HL-60 (cell line): Measurements from ENCODE around the gene ZFHX2.
"Not testable (repeated sequence)": the region's sequence is repeated elsewhere in the genome, so short reads cannot be mapped to it uniquely, and the experiment has no call there.

Experiments used
- DNase-seq, 2 experiments: peaks; one replicate each; pipeline ENCODE4 v3.0.0-alpha.2; 2010 to 2020; ENCODE audit warnings: low read depth in 1 of 2, low spot score in 1 of 2
- H3K27ac ChIP-seq: fragments of 250-450 bp; sonication (Bioruptor Pico); replicated peaks from 2 replicates; pipeline ENCODE4 v1.5.1; 2020; ENCODE audit warnings: mild to moderate bottlenecking, moderate library complexity
- H3K27me3 ChIP-seq: fragments of 250-450 bp; sonication (Bioruptor Pico); 2 replicates; pipeline ENCODE4 v1.5.1; 2021; ENCODE audit warnings: mild to moderate bottlenecking, moderate library complexity; ENCODE audit not compliant: insufficient read depth, poor library complexity, severe bottlenecking
- H3K4me3 ChIP-seq: replicated peaks from 2 replicates; pipeline ENCODE4 v1.5.1; 2011; ENCODE audit warnings: mild to moderate bottlenecking, control low read depth, low read length; ENCODE audit not compliant: insufficient read depth
- GABPA ChIP-seq: IDR thresholded peaks from 2 replicates; pipeline ENCODE4 v1.6.1; 2012; ENCODE audit warnings: low read depth
- POLR2AphosphoS5 ChIP-seq: IDR thresholded peaks from 2 replicates; pipeline ENCODE4 v1.6.1; 2012; ENCODE audit warnings: low read depth
- SPI1 ChIP-seq: IDR thresholded peaks from 2 replicates; pipeline ENCODE4 v1.6.1; 2012; ENCODE audit warnings: low read depth, mild to moderate bottlenecking, borderline replicate concordance
- TF ChIP-seq, protein P1 (sequence below): IDR thresholded peaks from one replicate; pipeline ENCODE4 v1.5.1; 2011; ENCODE audit warnings: low read length, control low read depth, inconsistent platforms; ENCODE audit not compliant: insufficient read depth
- TF ChIP-seq, protein P2 (sequence below): IDR thresholded peaks from 2 replicates; pipeline ENCODE4 v1.6.1; 2012; ENCODE audit warnings: low read depth; ENCODE audit not compliant: insufficient replicate concordance

ZFHX2 gene

DNA sequence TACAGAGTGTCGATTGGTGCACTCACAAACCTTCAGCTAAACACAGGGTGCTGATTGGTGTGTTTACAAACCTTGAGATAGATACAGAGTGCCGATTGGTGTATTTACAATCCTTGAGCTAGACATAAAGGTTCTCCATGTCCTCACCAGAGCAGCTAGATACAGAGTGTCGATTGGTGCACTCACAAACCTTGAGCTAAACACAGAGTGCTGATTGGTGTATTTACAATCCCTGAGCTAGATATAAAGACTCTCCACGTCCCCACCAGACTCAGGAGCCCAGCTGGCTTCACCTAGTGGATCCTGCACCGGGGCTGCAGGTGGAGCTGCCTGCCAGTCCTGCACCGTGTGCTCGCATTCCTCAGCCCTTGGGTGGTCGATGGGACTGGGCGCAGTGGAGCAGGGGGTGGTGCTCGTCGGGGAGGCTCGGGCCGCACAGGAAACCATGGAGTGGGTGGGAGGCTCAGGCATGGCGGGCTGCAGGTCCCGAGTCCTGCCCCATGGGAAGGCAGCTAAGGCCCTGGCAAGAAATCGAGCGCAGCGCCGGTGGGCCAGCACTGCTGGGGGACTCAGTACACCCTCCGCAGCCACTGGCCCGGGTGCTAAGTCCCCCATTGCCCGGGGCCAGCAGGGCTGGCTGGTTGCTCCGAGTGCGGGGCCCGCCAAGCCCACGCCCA lies 33.1 kb upstream of the ZFHX2 start:
- not testable (repeated sequence) for DNase-seq, H3K27ac ChIP-seq, H3K27me3 ChIP-seq, H3K4me3 ChIP-seq

DNA sequence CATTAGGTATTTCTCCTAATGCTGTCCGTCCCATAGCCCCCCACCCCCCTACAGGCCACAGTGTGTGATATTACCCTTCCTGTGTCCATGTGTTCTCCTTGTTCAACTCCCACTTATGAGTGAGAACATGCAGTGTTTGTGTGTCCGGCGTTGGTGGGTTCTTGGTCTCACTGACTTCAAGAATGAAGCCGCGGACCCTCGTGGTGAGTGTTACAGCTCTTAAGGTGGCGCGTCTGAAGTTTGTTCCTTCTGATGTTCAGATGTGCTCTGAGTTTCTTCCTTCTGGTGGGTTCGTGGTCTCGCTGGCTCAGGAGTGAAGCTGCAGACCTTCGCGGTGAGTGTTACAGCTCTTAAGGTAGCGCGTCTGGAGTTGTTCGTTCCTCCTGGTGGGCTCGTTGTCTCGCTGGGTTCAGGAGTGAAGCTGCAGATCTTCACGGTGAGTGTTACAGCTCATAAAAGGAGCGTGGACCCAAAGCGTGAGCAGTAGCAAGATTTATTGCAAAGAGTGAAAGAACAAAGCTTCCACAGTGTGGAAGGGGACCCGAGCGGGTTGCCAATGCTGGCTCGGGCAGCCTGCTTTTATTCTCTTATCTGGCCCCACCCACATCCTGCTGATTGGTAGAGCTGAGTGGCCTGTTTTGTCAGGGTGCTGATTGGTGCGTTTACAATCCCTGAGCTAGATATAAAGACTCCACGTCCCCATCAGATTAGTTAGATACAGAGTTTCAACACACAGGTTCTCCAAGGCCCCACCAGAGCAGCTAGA lies 32.4 kb upstream of the ZFHX2 start:
- H3K27ac ChIP-seq, H3K4me3 ChIP-seq, DNase-seq: not testable (repeated sequence)
- peaks cover 13% of the 10 kb centered on the region for H3K27me3 ChIP-seq

DNA sequence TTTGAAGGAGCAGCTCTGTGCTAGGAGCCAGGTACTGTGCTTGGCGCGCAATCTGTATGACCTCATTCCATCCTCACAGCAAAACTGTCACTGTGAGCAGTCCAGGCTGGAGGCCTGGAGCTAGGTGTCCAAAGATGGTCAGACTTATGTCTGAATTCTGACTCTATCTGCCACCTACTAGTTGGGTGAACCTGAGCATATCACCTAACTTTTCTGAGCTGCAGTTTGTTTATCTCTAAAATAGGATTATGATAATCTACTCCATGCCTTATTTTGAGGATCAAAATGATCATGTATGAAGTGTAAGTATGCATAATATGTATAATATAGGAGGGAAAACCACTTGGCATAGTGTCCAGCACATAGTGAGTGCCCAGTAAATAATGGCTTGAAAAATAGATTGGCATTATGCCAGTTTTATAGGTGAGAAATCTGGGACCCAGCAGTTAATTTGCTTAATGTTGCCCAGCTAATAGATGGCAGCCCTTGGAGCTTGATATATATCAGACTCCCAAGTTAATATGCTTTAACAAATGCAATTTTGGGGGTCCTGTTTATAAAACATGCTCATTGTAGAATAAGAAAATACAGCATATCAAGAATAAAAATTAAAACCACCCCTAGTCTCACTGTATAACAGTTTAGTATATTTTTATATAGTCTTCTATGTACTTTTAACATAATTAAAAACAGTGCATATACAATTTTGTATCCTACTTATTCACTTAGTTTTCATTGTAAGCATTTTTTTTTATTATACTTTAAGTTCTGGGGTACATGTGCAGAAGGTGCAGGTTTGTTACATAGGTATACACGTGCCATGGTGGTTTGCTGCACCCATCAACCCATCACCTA lies 31.6 kb upstream of the ZFHX2 start:
- DNase-seq = no peak
- TF ChIP-seq GABPA (no peak), SPI1 (no peak), POLR2AphosphoS5 (no peak)
- TF ChIP-seq, protein P1, sequence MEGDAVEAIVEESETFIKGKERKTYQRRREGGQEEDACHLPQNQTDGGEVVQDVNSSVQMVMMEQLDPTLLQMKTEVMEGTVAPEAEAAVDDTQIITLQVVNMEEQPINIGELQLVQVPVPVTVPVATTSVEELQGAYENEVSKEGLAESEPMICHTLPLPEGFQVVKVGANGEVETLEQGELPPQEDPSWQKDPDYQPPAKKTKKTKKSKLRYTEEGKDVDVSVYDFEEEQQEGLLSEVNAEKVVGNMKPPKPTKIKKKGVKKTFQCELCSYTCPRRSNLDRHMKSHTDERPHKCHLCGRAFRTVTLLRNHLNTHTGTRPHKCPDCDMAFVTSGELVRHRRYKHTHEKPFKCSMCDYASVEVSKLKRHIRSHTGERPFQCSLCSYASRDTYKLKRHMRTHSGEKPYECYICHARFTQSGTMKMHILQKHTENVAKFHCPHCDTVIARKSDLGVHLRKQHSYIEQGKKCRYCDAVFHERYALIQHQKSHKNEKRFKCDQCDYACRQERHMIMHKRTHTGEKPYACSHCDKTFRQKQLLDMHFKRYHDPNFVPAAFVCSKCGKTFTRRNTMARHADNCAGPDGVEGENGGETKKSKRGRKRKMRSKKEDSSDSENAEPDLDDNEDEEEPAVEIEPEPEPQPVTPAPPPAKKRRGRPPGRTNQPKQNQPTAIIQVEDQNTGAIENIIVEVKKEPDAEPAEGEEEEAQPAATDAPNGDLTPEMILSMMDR = no peak
- TF ChIP-seq, protein P2, sequence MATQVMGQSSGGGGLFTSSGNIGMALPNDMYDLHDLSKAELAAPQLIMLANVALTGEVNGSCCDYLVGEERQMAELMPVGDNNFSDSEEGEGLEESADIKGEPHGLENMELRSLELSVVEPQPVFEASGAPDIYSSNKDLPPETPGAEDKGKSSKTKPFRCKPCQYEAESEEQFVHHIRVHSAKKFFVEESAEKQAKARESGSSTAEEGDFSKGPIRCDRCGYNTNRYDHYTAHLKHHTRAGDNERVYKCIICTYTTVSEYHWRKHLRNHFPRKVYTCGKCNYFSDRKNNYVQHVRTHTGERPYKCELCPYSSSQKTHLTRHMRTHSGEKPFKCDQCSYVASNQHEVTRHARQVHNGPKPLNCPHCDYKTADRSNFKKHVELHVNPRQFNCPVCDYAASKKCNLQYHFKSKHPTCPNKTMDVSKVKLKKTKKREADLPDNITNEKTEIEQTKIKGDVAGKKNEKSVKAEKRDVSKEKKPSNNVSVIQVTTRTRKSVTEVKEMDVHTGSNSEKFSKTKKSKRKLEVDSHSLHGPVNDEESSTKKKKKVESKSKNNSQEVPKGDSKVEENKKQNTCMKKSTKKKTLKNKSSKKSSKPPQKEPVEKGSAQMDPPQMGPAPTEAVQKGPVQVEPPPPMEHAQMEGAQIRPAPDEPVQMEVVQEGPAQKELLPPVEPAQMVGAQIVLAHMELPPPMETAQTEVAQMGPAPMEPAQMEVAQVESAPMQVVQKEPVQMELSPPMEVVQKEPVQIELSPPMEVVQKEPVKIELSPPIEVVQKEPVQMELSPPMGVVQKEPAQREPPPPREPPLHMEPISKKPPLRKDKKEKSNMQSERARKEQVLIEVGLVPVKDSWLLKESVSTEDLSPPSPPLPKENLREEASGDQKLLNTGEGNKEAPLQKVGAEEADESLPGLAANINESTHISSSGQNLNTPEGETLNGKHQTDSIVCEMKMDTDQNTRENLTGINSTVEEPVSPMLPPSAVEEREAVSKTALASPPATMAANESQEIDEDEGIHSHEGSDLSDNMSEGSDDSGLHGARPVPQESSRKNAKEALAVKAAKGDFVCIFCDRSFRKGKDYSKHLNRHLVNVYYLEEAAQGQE = no peak
- peaks cover 20% of the 10 kb centered on the region for H3K27me3 ChIP-seq
- H3K27ac ChIP-seq = no peak overlapping the region
- no peak overlapping the region for H3K4me3 ChIP-seq

DNA sequence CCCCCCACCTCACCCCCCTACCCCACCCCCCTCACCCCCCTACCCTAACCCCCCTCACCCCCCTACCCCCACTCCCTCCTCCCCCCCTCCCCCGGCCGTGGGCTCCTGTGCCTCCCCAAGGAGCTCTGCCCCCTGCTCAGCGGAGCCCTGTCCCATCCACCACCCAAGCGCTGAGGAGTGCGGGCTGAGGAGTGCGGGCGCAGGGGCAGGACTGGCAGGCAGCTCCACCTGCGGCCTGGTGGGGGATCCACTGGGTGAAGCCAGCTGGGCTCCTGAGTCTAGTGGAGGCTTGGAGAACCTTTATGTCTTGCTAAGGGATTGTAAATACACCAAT lies 29.4 kb upstream of the ZFHX2 start:
- Histone ChIP-seq H3K4me3 (no peak overlapping the region), H3K27me3 (peaks cover 38% of the 10 kb centered on the region), H3K27ac (no peak overlapping the region)
- TF ChIP-seq POLR2AphosphoS5 (no peak), GABPA (no peak), SPI1 (no peak)
- TF ChIP-seq, protein P2 = no peak
- TF ChIP-seq, protein P1 = no peak
- DNase-seq = no peak
